Vagina (tissue), 2 donors: ENCODE measurements around the gene LAMA2.

Source experiments
- CTCF ChIP-seq, 3 experiments: fragments of 450-650 bp in 2 of 3; fragments of 200-600 bp in 1 of 3; sonication (generic) in 1 of 3; IDR thresholded peaks; one replicate each; pipeline ENCODE4 v1.5.1; 2017 to 2019; ENCODE audit warnings: antibody characterized with exemption in 3 of 3, mild to moderate bottlenecking in 2 of 3, moderate library complexity in 2 of 3
- POLR2A ChIP-seq, 2 donors: fragments of 450-650 bp; IDR thresholded peaks; one replicate each; pipeline ENCODE4 v1.6.1; 2017; ENCODE audit warnings: antibody characterized with exemption in 2 of 2, mild to moderate bottlenecking in 2 of 2, moderate library complexity in 2 of 2
- POLR2AphosphoS5 ChIP-seq, 2 donors: sonication (generic); formaldehyde crosslinking; IDR thresholded peaks; one replicate each; pipeline ENCODE4 v1.9.0; 2017; ENCODE audit warnings: antibody characterized with exemption in 2 of 2, mild to moderate bottlenecking in 2 of 2, low read depth in 1 of 2; ENCODE audit not compliant: insufficient read depth in 1 of 2

- no peak for TF ChIP-seq CTCF (IDR thresholded peaks at IDR 0.05)
- TF ChIP-seq POLR2AphosphoS5 (IDR thresholded peaks at IDR 0.05; ENCODE audit: insufficient read depth in 1 of 2, low read depth in 1 of 2): no peak
- no peak for TF ChIP-seq POLR2A (IDR thresholded peaks at IDR 0.05)
Observed at GRCh38 chr6:129393654-129394053, 510.7 kb downstream of the LAMA2 start.
